ENCODE data around the gene CFAP299. TPM values are rescaled to one million over a fixed set of nuclear protein-coding genes. Genes with fewer than 3 reads are reported as not detected.

CFAP299 gene
- total RNA-seq, 2 experiments from 2014 or later = not detected

DNA sequence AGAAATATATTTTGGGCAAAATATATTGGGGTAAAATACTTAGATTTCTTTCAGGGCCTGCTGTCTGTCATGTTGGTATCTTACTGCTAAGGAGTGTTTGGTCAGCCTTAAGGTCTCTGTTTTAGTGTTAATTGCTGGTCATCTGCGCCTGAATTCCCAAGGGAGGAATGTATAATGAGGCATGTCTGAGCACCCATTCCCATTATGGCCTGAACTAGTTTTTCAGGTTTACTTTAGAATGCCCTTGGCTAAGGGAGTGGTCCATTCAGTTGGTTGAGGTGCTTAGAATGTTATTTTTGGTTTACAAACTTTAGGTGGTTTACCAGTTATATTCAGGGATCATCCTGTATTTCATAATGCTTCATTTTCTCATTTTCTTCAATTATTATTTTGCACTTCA is 125.9 kb downstream of the CFAP299 start:
- DNase-seq (no peak), ATAC-seq (no peak)
- H3K9me3 Mint-ChIP-seq (ENCODE audit: insufficient read depth) = peaks cover 6% of the 10 kb centered on the region
- peaks cover 14% of the 10 kb centered on the region for H3K4me1 Mint-ChIP-seq (ENCODE audit: low read depth)
- POLR2A ChIA-PET = no interaction called here
- H3K27ac Mint-ChIP-seq = no peak overlapping the region
- peaks cover 7% of the 10 kb centered on the region for H3K36me3 Mint-ChIP-seq (ENCODE audit: low read depth)
- H3K27me3 Mint-ChIP-seq (ENCODE audit: low read depth) = no peaks in the 10 kb centered on the region
- no peak overlapping the region for H3K4me3 Mint-ChIP-seq
- CTCF ChIA-PET = no interaction called here

DNA sequence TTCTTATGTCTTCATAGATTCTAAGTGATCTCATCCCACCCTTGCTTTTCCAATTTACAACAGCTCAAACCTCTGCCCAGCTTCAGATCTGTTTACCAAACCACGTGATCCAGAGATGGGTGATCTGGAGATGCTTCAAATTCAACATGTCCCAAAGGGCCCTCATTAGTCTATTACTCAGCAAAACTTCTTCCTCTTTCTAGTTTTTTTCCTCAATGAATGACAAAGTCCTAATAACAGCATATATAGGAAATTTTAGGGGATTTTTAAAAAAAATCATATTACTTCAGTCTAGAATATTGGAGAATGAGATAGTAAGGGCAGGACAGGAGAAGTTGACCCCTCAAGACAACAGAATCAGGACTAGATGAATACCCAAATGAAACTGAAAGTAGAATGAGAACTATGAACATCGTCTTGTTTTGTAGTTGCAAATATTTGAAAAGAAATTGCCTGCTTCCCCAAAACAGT is 127.1 kb downstream of the CFAP299 start:
- peak overlapping the region; percentile 72 for H3K27ac Mint-ChIP-seq
- ChIA-PET CTCF (no interaction called here), POLR2A (no interaction called here)

DNA sequence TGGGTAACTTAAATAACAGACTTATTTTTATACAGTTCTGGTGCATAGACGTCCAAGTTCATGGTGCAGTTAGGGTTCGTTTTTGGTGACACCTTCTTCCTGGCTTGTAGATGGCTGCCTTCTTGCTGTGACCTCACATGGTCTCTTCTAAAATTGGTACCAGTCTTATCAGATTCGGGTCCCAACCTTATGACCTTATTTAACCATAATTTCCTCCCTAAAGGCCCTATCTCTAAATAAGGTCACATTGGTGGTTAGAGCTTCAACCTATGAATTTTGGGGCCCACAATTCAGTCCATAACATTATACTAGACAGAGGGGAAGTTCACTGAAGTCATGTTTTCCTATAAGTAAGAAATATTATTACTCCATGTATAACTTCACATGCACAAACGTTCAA is 128.0 kb downstream of the CFAP299 start:
- ChIA-PET CTCF (no interaction called here), POLR2A (no interaction called here)
- DNase-seq (no peak), ATAC-seq (no peak)
- Mint-ChIP-seq H3K36me3 (ENCODE audit: low read depth) (peaks cover 7% of the 10 kb centered on the region), H3K27me3 (ENCODE audit: low read depth) (no peaks in the 10 kb centered on the region), H3K27ac (no peak overlapping the region), H3K4me3 (no peak overlapping the region), H3K9me3 (ENCODE audit: insufficient read depth) (peaks cover 6% of the 10 kb centered on the region), H3K4me1 (ENCODE audit: low read depth) (peaks cover 14% of the 10 kb centered on the region)

More for the DNA sequence above, 127.1 kb downstream of the CFAP299 start:
- peak overlapping the region; percentile 68 for H3K4me3 Mint-ChIP-seq
- H3K4me1 Mint-ChIP-seq (ENCODE audit: low read depth) = peaks cover 14% of the 10 kb centered on the region
- peaks cover 6% of the 10 kb centered on the region for H3K9me3 Mint-ChIP-seq (ENCODE audit: insufficient read depth)
- DNase-seq = no peak
- peak; percentile 73 for ATAC-seq
- no peaks in the 10 kb centered on the region for H3K27me3 Mint-ChIP-seq (ENCODE audit: low read depth)
- H3K36me3 Mint-ChIP-seq (ENCODE audit: low read depth) = peaks cover 7% of the 10 kb centered on the region

DNA sequence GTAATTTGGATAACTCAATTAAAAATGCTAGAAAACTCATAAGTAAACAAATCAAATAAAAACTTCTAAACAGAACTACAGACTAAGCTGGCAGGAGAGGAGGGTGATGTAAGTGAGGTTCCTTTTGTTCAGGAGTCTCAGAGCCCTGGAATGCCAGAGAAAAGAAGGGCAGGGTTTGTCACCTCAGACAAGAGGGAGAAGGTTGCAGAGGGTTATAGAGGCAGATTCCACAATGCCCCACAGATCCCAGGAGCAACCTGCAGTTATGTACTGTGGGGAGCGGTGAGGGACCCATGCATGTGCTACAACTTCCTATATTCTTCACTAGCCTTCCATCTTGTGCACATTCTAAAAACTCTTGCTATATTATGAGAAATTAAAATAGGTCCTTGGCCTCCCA is 129.7 kb downstream of the CFAP299 start:
- Mint-ChIP-seq H3K4me1 (ENCODE audit: low read depth) (peaks cover 14% of the 10 kb centered on the region), H3K27me3 (ENCODE audit: low read depth) (no peaks in the 10 kb centered on the region)
- CTCF ChIA-PET = no interaction called here

DNA sequence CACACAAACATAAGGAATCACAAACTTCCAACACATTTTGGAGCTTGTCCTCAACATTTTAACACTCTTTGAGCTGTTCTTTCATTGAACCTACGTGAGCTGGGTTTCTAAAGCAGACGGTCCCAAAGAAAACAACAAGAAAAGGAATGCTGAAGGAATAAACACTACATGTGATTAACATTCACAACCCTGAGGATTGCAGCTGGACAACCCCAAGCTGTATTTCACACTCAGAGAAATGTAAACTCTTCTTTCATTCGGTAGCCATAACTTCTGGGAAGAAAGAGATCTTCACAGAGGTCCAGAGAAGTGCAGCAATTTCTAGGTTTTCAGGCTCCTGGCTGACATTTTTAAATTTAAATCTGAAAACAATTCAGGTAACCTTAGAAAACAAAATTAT is 130.2 kb downstream of the CFAP299 start:
- no peak for DNase-seq
- H3K9me3 Mint-ChIP-seq (ENCODE audit: insufficient read depth) = peaks cover 6% of the 10 kb centered on the region
- ChIA-PET POLR2A (no interaction called here), CTCF (no interaction called here)
- H3K27ac Mint-ChIP-seq = no peak overlapping the region
- peaks cover 14% of the 10 kb centered on the region for H3K4me1 Mint-ChIP-seq (ENCODE audit: low read depth)
- no peak overlapping the region for H3K4me3 Mint-ChIP-seq
- H3K27me3 Mint-ChIP-seq (ENCODE audit: low read depth) = no peaks in the 10 kb centered on the region
- no peak for ATAC-seq
- peaks cover 7% of the 10 kb centered on the region for H3K36me3 Mint-ChIP-seq (ENCODE audit: low read depth)

More for the DNA sequence above, 129.7 kb downstream of the CFAP299 start:
- Mint-ChIP-seq H3K9me3 (ENCODE audit: insufficient read depth) (peaks cover 6% of the 10 kb centered on the region), H3K4me3 (no peak overlapping the region), H3K27ac (no peak overlapping the region), H3K36me3 (ENCODE audit: low read depth) (peaks cover 7% of the 10 kb centered on the region)
- ATAC-seq = no peak
- POLR2A ChIA-PET = no interaction called here
- DNase-seq = no peak

DNA sequence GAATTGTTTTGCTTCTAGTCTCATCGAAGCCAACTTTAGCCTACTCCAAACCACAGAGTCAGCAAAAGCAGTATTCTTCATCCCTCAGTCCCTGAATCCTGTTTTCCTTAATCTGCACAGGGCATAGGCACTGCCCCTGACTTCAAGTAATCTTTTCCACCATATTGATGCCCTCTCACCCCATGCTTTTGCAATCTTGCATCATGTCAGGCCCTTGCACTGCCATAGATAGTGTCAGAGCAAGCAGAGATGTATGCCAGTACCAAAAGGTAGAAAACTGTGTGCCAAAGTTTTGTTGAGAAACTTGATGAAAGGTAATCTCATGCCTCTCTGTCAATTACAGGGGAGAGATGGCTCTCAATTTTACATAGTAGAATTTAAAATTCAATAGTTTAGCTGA is 131.1 kb downstream of the CFAP299 start:
- POLR2A ChIA-PET = no interaction called here
- H3K9me3 Mint-ChIP-seq (ENCODE audit: insufficient read depth) = peaks cover 6% of the 10 kb centered on the region
- H3K27ac Mint-ChIP-seq = no peak overlapping the region
- H3K27me3 Mint-ChIP-seq (ENCODE audit: low read depth) = no peaks in the 10 kb centered on the region
- H3K4me3 Mint-ChIP-seq = no peak overlapping the region
- peaks cover 5% of the 10 kb centered on the region for H3K36me3 Mint-ChIP-seq (ENCODE audit: low read depth)
- peaks cover 14% of the 10 kb centered on the region for H3K4me1 Mint-ChIP-seq (ENCODE audit: low read depth)
- no peak for DNase-seq
- CTCF ChIA-PET = no interaction called here
- ATAC-seq = no peak

DNA sequence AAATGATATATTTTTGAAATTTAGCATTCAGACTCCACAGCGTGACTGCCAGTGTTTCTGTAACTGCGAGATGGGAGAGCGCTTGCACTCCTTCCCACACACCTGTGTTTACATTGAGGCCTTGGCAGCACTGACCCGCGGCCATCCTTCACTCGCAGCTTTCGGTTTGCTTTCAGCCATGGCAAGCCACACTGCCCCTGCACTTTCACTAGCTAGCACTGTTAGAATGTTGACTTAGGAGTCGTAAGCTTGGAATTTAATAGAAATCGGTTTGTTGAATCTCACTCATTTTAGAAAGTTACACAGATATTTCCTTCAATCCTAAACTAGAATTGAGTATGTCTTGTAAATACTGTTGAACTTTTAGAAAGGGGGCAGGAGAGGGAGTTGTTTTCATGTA is 136.2 kb downstream of the CFAP299 start:
- Mint-ChIP-seq H3K4me3 (no peak overlapping the region), H3K4me1 (ENCODE audit: low read depth) (peaks cover 3% of the 10 kb centered on the region), H3K36me3 (ENCODE audit: low read depth) (no peaks in the 10 kb centered on the region), H3K27ac (no peak overlapping the region), H3K9me3 (ENCODE audit: insufficient read depth) (no peaks in the 10 kb centered on the region), H3K27me3 (ENCODE audit: low read depth) (no peaks in the 10 kb centered on the region)
- DNase-seq (no peak), ATAC-seq (no peak)
- CTCF ChIA-PET = no interaction called here
- POLR2A ChIA-PET = no interaction called here

DNA sequence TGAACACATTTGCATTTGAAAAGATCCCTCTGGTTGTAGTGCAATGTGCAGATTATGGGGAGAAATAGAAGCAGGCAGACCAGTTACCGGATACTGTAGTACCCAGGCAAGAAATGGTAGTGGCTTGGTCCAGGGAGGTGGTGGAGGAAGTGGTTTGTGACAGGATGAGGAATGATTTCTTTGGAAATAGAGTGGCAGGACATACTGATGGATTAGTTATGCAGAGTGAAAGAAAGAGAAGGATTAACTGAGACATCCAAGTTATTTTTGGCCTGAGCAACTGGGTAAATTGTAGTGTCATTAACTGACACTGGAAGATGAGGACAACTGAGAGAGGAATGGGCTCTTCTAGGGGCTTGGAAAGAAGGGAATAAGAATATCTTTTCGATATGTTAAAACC is 139.7 kb downstream of the CFAP299 start:
- no peak overlapping the region for H3K4me3 Mint-ChIP-seq
- H3K4me1 Mint-ChIP-seq (ENCODE audit: low read depth) = peaks cover 3% of the 10 kb centered on the region
- ATAC-seq (no peak), DNase-seq (no peak)
- POLR2A ChIA-PET = no interaction called here
- CTCF ChIA-PET = no interaction called here
- no peaks in the 10 kb centered on the region for H3K27me3 Mint-ChIP-seq (ENCODE audit: low read depth)
- no peaks in the 10 kb centered on the region for H3K36me3 Mint-ChIP-seq (ENCODE audit: low read depth)
- H3K9me3 Mint-ChIP-seq (ENCODE audit: insufficient read depth) = no peaks in the 10 kb centered on the region
- no peak overlapping the region for H3K27ac Mint-ChIP-seq

DNA sequence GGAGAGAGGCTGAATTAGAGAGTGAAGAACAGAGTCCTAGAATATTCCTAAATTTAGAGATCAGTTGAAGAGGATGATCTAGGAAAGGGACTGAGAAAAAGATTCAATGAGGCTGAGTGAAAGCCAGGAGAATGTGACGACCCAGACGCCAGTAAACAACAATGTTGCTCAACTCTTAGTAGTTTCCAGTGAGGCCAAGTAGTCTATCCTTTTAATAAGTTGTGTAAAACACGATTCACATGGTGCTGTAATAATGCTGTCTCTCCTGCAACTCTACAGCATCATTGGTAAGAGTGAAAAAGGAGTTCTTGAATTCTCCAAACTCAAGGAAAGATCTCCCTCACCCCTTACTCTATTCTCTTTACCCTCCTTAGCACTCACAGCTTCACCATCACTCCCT is 140.3 kb downstream of the CFAP299 start:
- no peak for ATAC-seq
- POLR2A ChIA-PET = no interaction called here
- H3K9me3 Mint-ChIP-seq (ENCODE audit: insufficient read depth) = no peaks in the 10 kb centered on the region
- H3K4me1 Mint-ChIP-seq (ENCODE audit: low read depth) = peaks cover 3% of the 10 kb centered on the region
- H3K27ac Mint-ChIP-seq = no peak overlapping the region
- CTCF ChIA-PET = no interaction called here
- H3K4me3 Mint-ChIP-seq = no peak overlapping the region
- no peak for DNase-seq
- H3K27me3 Mint-ChIP-seq (ENCODE audit: low read depth) = no peaks in the 10 kb centered on the region
- H3K36me3 Mint-ChIP-seq (ENCODE audit: low read depth) = no peaks in the 10 kb centered on the region

DNA sequence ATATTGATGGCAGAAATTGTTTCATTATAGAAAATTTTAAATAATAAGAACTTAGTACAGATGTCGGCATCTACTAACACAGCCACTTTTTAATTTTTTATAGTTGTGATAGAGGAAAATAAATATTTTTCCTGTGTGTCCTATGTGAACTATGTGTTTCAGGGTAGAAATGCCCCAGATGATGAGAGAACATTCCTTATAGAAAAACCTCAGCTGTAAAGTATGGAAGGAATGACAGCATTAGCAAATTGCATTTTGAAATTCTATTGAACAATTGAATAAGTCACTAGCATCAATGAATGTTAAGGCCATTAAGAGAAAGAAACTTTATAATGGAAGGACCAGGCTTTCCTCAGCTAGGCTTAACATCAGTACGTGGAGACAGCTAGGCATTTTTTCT is 149.2 kb downstream of the CFAP299 start:
- H3K4me1 Mint-ChIP-seq (ENCODE audit: low read depth) = peaks cover 5% of the 10 kb centered on the region
- H3K27me3 Mint-ChIP-seq (ENCODE audit: low read depth) = no peaks in the 10 kb centered on the region
- no peak overlapping the region for H3K27ac Mint-ChIP-seq

DNA sequence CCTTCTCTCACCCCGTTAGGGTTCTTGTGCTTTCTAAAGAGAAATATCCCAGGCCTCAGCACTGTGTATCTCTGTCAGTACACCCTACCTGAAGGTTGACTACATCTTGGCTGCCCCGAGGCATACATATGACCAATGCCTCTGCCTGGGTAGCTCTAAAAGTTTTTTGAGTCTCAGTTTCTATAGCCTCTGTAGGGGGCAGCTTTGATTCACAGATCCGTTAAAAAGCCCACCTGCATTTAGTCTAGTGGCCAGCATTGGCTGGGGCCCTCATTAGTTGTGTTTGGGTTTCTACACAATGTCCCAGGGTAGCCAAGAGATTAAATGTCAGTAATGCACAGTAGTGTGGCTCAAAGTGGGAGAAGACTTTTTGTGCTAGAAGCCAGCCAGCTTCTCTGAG is 151.1 kb downstream of the CFAP299 start:
- Mint-ChIP-seq H3K27ac (no peak overlapping the region), H3K4me3 (no peak overlapping the region), H3K27me3 (ENCODE audit: low read depth) (no peaks in the 10 kb centered on the region), H3K36me3 (ENCODE audit: low read depth) (peaks cover 11% of the 10 kb centered on the region), H3K9me3 (ENCODE audit: insufficient read depth) (peaks cover 17% of the 10 kb centered on the region), H3K4me1 (ENCODE audit: low read depth) (peaks cover 14% of the 10 kb centered on the region)
- ChIA-PET POLR2A (no interaction called here), CTCF (no interaction called here)
- ATAC-seq (no peak), DNase-seq (no peak)

More for the DNA sequence above, 149.2 kb downstream of the CFAP299 start:
- ChIA-PET POLR2A (no interaction called here), CTCF (no interaction called here)
- Mint-ChIP-seq H3K4me3 (no peak overlapping the region), H3K36me3 (ENCODE audit: low read depth) (peaks cover 6% of the 10 kb centered on the region), H3K9me3 (ENCODE audit: insufficient read depth) (peaks cover 8% of the 10 kb centered on the region)
- ATAC-seq (no peak), DNase-seq (no peak)

DNA sequence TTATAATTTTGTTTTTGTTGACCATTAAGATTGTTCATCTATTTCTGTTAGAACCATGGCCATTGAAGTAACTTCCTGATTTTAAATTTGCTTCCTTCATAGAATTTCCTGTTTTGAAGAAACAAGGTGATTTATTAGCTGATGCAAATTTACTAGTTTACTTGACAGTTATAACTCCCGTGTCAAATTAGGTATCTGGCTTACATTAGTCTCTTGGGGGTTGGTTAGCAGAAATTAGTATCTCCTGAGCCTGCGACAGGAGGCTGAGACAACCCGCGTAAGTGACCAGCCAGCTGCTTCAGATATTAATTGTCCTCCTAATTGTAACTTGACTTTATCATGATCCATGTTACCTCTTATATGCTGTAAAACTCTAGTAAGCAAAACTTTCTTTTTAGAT is 154.3 kb downstream of the CFAP299 start:
- ChIA-PET CTCF (no interaction called here), POLR2A (no interaction called here)
- no peak for DNase-seq
- ATAC-seq = no peak
- H3K4me1 Mint-ChIP-seq (ENCODE audit: low read depth) = peaks cover 38% of the 10 kb centered on the region
- H3K4me3 Mint-ChIP-seq = no peak overlapping the region
- peaks cover 28% of the 10 kb centered on the region for H3K9me3 Mint-ChIP-seq (ENCODE audit: insufficient read depth)
- no peak overlapping the region for H3K27ac Mint-ChIP-seq
- H3K36me3 Mint-ChIP-seq (ENCODE audit: low read depth) = peaks cover 28% of the 10 kb centered on the region
- H3K27me3 Mint-ChIP-seq (ENCODE audit: low read depth) = no peaks in the 10 kb centered on the region

DNA sequence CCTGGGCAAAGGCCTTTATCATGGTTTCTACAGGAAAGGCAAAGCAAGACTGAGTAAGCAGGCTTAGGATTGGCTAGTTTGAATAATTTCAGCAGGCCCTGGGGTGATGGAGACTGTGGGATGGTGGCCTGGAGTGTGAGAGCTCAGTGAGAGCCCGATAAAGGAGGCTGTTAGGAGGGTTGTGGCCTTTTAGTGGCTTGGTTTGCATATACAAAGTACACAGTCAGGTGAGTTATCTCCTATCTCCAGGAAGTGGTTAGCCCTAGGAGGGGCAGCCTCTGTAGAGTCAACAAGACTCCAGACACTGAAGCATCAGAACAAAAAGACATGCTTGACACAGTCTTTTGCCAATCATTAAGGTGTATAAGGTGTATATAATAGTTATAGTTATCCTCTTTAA is 157.2 kb downstream of the CFAP299 start:
- ChIA-PET CTCF (interaction anchor here (0.7 kb wide), 1 partner anchor 11 kb away, joined by 3 read pairs; no protein-coding TSS in a partner anchor), POLR2A (no interaction called here)
- peaks cover 42% of the 10 kb centered on the region for H3K36me3 Mint-ChIP-seq (ENCODE audit: low read depth)
- no peak overlapping the region for H3K4me3 Mint-ChIP-seq
- ATAC-seq (peak; percentile 99), DNase-seq (peak; percentile 83)
- H3K27me3 Mint-ChIP-seq (ENCODE audit: low read depth) = no peaks in the 10 kb centered on the region
- H3K27ac Mint-ChIP-seq = peak overlapping the region; percentile 85
- peaks cover 39% of the 10 kb centered on the region for H3K9me3 Mint-ChIP-seq (ENCODE audit: insufficient read depth)
- peaks cover 41% of the 10 kb centered on the region for H3K4me1 Mint-ChIP-seq (ENCODE audit: low read depth)

All from activated CD8-positive, alpha-beta T cell treated with anti-CD3 and anti-CD28 coated beads, Interleukin-2, amount 10 ng/mL, durations not matched to agents 7 days and 5 days (primary cell).